GM18909 (cell line): ENCODE results near the gene PRDM10.
"Not testable (repeated sequence)": the region's sequence is repeated elsewhere in the genome, so short reads cannot be mapped to it uniquely, and the experiment has no call there.

Source experiments
- ATAC-seq: cut with Tn5 transposase; IDR thresholded peaks from one replicate; pipeline ENCODE4 v1.9.1; 2021; ENCODE audit warnings: mild to moderate bottlenecking; ENCODE audit not compliant: unreplicated experiment, poor library complexity

PRDM10 gene

DNA sequence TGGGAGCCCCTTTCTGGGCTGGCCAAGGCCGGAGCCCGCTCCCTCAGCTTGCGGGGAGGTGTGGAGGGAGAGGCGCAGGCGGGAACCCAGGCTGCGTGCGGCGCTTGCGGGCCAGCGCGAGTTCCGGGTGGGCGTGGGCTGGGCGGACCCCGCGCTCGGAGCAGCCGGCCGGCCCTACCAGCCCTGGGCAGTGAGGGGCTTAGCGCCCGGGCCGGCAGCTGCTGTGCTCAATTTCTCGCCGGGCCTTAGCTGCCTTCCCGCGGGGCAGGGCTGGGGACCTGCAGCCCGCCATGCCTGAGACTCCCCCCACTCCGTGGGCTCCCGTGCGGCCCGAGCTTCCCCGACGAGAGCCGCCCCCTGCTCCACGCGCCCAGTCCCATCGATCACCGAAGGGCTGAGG lies 19.0 kb upstream of the PRDM10 start:
- ATAC-seq, result not testable (repeated sequence)

DNA sequence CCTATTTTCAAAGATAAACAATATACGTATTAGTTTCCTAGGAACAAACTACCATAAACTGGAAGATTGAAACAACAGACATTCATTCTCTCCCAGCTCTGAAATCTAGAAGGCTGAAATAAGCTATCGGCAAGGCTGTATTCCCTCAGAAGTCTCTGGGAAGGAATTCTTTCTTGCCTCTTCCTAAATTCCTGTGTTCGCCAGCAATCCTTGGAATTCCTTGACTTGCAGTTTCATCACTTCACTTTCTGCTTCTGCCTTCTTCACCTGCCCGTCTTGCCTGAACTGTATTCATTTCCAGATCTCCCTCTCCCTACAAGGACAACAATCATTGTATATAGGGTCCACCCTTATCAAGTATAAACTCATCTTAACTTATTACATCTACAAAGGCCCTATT lies 17.7 kb upstream of the PRDM10 start:
- ATAC-seq, result no peak

DNA sequence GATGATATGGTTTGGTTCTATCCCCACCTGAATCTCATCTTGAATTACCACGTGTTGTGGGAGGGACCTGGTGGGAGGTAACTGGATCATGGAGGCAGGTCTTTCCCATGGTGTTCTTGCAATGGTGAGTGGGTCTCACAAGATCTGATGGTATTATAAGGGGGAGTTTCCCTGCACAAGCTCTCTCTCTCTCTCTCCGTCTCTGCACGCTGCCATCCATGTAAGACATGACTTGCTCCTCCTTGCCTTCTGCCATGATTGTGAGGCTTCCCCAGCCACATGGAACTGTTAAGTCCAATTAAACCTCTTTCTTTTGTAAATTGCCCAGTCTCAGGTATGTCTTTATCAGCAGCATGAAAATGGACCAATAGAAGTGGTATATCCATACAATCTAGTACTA lies 13.2 kb upstream of the PRDM10 start:
- not testable (repeated sequence) for ATAC-seq

DNA sequence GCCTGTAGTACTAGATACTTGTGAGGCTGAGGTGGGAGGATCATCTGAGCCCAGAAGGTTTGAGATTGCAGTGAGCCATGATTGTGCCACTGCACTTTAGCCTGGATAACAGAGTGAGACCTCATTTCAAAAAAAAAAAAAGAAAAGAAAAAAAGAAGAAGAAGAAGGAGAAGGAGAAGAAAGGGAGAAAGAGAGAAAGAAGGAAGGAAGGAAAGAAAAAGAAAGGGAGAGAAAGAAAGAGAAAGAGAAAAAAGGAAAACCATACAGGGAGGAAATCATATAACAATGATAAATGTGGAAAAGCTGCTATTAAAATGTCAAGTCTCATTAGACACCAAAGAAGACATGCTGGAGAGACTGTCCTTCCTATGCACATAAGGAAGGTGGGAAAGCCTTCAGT lies 5.7 kb upstream of the PRDM10 start:
- ATAC-seq, result no peak

DNA sequence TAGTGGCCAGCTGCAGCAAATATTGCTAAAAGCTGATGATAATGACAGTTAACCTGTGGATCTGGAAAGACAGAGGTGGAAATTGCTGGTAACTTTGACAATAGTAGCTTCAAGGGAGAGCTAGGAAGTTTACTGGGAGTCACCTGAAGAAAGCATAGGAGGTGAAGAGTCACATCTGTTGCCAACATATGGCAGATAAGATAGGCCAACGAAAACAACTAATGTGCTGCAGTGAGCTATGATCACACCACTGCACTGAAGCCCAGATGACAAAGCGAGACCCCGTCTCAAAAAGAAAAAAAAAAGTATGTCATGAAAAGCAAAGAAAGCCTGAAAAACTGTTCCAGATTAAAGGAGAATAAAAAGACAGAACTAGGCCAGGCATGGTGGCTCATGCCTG lies 4.3 kb upstream of the PRDM10 start:
- no peak for ATAC-seq

DNA sequence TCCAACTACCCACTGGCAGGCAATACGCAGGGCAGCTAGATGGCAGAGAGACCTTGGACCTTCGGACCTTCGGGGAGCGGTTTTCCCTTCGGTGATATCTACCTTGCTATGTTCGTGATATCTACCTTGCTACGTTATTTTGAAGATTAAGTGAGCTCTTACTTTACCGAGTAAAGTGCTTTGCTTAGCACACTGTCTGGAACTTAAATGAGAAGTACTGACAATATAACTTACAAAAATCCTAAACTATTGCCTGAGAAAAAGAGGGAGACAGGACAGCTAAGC lies 1.0 kb upstream of the PRDM10 start:
- ATAC-seq, result peak; percentile 19

DNA sequence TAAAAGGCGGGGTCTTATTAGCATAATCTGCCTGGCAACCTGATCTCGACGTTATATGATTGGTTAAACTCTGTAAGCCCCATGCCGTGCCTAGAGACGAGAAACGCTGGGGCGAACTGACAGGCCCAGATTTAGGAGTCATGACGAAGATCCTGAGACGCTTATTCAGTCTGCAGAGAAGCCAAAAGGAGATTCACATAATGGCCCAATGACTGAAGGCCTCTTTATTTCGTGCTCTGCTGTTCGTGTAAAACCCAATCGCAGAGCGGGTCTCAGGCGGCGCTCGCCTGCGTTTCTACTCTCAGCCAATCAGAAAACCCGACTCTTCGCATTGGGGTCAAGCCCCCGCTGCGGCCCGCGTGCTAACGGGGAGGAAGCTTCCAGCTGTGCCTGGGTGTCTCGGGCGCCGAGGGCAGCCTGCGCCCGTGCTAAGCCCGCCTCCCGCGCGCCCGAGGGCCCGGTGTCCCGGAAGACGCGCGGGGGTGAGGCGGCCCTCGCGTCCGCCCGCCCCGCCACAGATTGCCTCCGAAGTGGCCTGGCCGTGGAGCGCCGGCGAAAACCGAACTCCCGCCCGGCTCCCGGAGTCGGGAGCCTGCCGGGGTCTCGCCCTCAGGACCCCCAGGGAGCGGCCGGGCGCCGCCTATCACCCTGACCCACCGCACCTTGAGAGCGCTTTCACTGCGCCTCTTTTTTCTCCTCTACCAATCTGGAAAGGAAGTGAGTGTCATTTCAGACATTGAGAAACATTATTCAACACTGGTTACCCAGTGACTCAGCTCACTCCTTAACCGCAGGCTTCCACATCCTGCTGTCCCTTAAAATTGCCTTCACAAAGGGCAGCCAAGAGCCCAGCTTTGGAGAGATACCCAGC lies 446 bp upstream of the PRDM10 start:
- peak; percentile 82 for ATAC-seq

DNA sequence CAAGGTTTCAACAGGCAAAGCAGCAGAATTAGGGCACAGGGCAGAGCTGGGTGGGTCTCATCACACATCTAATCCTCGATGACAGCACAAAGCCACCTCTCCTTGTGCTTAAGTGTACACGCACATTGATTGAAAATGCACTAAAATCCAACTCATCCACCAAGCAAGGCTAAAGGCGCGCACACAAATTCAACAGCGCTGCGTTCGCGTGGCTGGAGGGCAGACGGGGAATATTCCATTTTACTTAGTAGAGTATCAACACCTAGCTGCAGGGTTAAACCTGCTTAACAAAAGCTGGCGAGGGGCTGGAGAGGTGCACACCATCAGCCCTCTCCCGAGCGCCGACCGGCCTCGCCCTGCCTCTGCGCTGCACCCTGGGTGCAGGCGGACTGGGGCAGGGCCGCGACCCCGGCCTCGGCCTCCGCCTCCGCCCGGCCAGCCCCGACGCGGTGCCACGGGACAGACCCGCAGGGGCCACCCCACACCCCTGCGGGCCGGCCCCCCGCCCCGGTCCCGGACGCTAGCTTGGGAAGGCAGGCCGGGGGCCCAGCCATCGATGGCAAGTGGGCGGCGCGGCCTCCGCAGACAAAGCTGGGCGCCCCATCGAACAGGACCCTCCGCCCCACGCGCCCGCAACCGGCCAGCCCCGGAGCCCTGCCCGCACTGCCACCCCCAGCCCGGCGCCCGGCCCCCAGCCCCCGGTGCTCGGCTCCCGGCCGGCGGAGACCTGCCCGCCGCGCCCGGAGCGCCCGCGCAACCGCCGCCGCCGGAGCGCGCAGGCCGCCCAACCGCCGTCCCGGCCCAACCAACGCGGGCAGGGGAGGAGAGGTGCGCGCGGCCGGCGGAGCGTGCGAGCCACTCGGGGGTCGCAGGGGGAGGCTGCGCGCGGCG lies 929 bp downstream of the PRDM10 start:
- ATAC-seq, result peak; percentile 28

DNA sequence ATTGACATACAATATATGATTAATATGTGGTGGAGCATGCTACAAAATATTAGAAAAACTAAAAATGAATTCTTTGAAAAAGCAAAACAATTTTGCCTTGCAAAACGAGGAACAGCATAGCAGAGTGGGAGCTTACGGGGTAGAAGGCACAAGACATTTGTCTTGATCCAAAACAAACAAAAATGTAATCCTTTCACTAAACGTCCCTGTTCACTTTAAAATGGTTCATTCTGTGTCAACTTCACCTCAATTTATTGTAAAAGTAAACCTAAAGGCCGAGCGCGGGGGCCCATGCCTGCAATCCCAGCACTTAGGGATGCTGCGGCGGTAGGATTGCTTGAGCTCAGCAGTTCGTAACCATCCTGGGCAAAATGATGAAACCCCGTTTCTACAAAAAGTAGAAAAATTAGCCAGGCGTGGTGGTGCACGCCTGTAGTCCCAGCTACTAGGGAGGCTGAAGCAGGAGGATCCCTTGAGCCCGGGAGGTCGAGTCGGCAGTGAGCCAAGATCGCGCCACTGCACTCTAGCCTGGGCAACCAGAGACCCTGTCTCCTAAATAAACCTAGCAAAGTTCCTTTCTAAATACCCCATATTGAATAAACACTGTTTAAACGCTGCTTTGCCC lies 2.0 kb downstream of the PRDM10 start:
- no peak for ATAC-seq

DNA sequence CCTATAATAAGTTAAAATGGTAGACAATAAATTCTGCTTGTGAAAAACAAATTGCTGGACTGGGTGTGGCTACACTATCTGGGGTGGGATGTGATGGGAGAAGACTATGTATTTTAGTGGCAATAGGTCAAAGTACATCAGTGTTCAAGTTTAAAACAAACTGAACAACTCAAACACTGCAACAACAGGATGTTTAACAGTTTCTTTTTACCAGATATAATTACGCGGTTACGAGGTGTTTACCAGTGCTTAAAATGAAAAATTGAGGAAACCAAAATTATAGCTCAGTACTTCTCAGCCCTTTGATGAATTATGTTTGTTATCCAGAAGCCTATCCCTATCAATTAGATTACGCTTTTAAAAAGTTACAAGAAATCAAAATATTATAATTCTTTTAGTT lies 3.2 kb downstream of the PRDM10 start:
- no peak for ATAC-seq

DNA sequence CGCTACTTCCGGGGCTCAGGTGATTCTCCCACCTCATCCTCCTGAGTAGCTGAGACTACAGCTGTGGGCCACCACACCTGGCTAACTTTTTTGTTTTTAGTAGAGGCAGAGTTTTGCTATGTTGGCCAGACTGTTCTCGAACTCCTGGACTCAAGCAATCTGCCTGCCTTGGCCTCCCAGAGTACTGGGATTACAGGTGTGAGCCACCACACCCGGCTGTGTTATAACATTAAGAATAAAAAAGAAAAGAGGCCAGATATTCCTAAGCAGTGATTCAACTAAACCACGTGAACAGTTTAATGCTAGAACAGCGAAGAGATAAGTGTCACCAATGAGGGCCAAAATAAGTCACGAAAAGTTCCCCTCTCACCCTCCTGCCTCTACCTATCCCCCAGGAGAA lies 3.7 kb downstream of the PRDM10 start:
- ATAC-seq, result no peak

DNA sequence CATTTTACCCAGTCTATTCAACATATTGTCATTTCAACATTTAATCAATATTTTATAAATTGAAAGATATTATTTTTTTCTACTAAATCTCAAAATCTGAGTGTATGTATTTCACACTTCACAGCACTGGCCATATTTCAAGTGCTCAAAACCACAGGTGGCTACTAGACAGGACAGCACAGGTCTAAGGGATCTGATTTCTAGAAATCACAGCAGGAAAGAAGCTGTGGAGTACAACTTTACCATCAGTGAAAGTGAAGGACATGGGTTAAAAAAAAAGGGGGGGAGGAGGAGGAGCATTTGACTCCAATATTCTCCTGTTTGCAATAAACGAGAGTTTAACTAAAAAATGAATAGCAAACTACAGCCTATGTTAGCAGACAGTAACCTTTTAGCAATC lies 4.5 kb downstream of the PRDM10 start:
- no peak for ATAC-seq

DNA sequence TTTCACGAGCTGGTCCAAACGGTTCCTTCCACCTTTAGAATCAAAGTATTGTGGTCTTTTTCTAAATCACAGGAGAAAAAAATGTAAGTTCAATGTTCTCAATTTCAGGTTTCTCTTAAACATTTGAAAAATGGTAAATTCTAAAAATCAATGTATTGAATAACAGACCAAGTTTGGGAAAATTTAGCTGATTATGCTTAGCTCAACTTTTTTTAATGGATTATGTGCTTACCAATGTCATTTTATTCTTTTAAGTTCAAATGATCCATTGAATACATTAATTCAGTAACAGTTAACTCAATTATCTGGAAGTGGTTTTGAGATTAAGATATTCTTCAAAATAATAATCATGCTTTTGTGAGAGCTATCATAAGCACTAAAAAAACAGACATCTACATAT lies 5.1 kb downstream of the PRDM10 start:
- no peak for ATAC-seq

DNA sequence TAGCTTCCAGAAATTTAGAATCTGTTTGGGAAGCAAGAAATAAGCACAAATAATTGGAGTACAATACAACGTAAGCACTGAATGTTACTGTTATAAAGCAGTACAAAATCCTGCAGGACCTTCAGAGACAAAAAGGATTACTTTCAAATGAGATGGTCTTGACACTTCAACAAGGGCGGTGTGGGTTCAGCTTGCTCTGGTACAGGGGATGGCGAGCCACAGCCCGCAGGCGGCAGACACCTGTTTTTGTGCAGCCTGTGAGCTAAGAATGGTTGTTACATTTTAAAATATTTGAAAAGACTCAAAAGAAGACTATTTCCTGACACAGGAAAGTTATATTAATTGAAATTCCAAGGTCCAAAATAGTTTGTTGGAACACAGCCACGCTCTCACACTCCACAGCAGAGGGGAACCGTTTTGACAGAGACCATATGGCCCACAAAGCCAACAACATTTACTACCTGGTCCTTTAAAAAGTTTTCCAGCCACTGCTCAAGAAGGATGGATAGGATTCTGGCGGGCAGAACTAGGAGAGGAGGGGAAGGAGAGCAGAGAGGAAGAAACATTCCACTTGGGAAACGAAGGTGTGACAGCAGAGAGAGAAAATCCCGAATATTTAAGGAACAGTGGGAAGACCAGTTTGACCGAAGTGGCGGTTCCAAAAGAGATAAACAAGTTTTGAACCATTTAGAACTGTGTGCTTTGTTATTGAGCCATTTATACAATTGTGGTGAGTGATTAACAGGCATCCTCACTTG lies 6.3 kb downstream of the PRDM10 start:
- no peak for ATAC-seq

DNA sequence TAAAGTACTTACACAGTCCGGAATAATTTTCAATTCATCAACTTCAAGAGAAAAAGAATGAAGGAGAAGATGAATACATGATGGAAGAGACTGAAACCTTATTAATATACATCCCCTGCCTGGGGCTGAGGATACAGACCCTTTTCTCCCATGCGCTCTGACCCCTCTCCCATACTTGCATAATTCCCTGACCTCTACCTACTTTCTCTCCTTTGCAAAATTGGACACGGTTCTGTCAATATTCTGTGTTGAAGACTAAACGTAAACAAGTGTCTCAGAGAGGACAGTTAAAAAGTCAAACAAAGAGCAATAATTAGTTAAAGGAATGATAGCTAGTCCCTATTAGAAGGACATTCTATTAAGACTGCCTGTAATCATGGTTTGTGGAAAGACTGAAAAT lies 7.5 kb downstream of the PRDM10 start:
- ATAC-seq, result no peak

DNA sequence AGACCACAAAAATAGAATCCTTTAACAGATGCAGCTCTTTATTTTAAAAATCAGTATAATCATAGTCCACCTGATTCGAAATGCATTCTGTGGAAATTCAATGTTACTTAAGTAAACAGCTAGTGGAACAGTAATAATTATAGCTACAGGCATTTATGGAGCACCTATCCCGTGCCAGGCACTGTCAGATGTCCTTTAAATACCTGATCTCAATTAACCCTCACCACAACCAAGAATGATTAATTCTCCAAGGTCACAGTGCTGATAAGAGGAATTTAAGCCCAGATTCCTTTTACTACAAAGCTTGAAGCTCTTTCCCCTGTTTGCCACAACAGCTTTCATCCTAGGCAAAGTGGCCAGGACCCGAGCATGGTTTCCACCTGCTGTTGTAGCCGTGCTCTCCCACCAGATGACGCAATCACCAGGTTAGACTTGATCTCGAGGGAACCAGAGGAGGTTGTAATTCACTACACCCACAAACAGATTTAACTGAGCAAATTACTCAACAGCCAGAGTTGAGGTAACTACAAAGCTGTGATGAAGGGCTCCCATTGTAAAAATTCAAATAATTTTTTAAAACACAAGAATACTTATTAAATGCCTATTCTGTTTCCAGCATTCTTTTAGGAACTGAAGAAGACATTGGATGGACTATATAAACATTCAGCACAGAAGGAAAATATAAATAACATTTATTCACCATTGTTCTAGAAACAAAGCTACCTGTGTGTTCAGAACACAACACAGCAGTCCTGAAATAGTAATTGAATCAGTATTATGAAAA lies 10.3 kb downstream of the PRDM10 start:
- peak; percentile 76 for ATAC-seq

DNA sequence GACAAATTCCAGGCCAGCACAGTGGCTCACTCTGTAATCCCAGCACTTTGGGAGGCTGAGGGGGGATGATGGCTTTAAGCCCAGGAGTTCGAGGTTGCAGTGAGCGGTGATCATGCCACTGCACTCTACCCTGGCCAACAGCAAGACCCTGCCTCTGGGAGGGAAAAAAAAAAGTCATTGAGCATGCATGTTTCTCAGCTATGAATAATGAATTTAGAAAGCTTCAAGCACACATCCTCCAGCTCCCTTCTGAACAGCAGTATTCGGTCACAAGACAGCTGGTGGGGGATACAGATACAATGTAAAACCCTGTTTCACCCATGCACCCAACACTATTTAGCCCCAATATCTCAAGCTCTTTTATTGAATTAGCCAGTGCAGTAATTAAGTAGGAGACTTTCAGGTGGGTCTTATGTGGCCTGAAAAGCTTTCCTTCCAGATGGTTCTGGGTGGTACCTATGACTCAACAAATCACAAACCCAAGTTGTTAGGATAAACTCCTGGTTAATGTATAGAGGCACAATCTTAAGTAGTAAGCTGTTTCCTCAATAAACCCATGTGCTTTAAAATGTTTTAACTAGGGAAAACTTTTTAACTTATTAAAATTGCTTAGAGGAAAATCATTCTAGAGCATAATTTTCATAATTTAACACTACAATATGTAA lies 13.4 kb downstream of the PRDM10 start:
- ATAC-seq, result no peak

DNA sequence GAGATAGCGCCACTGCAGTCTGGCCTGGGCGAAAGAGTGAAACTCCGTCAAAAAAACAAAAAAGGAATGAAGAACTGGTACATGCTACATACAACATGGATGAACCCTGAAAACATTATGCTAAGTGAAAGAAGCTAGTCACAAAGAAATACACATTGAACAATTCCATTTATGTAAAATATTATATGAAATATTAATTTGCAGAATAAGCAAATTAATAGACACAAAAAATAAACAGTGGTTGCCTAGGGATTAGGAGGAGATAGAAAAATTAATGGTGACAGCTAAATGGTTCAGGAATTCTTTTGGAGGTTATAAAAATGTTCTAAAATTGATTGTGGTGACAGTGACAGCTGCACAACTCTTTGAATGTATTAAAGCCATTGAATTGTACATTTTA lies 14.7 kb downstream of the PRDM10 start:
- no peak for ATAC-seq

DNA sequence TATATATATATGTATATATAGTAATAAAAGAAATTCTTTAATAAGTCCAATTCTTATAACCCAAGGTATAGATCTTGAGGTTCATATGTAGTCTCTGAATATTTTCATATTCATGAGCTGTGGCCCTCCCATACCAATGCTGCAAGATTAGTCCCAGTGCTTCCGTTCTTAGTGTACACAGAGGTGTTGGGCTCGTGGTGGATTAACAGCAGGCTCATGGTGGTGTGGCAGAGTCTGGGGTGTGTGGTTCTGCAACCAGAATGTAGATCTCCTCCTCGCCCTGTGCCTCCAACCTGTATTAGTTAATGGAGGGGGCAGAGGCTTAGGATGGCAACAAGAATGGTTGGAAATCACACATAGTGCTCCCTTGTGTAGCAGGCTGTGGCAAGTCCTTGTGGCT lies 16.8 kb downstream of the PRDM10 start:
- ATAC-seq, result no peak
